ENCODE results near the gene JARID2. TPM values are rescaled to one million over a fixed set of nuclear protein-coding genes. Genes with fewer than 3 reads are reported as not detected.

JARID2 gene
- total RNA-seq, 1 donor from 2014 or later, result 48.7 TPM

DNA sequence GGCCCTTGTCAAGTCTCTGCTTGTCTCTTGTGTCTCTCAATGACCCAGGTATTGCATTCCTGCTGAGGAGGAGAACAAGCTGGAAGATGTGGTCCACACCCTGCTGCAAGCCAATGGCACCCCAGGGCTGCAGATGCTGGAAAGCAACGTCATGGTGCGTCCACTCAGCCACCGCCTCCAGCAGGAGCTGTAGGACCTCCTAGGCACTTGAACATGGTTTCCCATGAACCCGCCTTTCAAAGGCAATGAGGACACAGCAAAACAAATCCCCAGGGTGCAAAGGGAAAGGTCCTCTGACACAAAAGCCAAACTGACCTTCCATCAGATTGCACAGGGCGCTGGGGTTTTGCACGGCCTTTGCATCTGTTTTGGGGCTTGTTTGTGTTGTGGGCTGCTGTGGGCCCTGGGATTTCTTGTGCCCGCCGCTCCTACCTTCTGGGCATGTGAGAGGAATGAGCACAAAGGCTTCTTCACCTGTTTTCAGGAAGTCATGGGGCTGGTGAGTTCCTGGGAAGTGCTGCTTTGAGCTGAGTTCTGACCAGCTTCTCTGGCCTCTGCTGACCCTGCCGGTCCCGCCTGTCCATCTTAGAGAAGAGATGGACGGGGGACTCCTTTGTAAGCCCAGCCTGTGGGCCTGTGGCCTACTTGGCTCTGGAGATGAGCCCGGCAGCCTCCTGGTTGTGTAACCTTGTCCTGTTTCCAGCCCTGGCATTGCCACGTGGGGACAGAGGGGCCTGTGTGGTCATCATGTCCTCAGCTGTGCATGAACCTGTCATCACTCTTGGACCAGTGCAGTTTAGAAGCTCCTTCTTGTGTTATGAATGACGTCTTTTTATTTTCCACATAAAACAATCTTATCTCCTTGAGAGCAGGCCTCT, 265.6 kb downstream of the JARID2 start:
- intact Hi-C loops (cut with micrococcal nuclease), result no loop called here
- Mint-ChIP-seq H3K9me3 (no peaks in the 10 kb centered on the region), H3K27ac (peak overlapping the region; percentile 20), H3K27me3 (no peaks in the 10 kb centered on the region), H3K4me1 (peaks cover 5% of the 10 kb centered on the region), H3K36me3 (ENCODE audit: low read depth) (peaks cover 70% of the 10 kb centered on the region), H3K4me3 (no peak overlapping the region)
- no peak for DNase-seq

DNA sequence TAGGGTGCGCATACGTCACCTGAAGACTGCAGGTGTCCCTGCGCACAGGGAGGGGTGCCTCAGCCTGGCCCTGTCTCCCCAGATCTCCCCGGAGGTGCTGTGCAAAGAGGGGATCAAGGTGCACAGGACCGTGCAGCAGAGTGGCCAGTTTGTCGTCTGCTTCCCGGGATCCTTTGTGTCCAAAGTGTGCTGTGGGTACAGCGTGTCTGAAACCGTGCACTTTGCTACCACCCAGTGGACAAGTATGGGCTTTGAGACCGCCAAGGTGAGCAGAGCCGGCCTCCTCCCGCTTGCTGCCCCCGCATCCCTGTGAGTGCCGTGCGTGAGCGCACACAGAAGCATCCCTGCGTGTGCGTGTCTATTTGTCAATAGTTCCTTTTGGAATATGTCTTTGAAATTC, 266.3 kb downstream of the JARID2 start:
- H3K4me3 Mint-ChIP-seq, result no peak overlapping the region
- no peaks in the 10 kb centered on the region for H3K9me3 Mint-ChIP-seq
- H3K4me1 Mint-ChIP-seq, result peaks cover 5% of the 10 kb centered on the region
- intact Hi-C loops (cut with micrococcal nuclease), result no loop called here
- peak overlapping the region; percentile 20 for H3K27ac Mint-ChIP-seq
- peaks cover 71% of the 10 kb centered on the region for H3K36me3 Mint-ChIP-seq (ENCODE audit: low read depth)
- no peaks in the 10 kb centered on the region for H3K27me3 Mint-ChIP-seq
- no peak for DNase-seq

DNA sequence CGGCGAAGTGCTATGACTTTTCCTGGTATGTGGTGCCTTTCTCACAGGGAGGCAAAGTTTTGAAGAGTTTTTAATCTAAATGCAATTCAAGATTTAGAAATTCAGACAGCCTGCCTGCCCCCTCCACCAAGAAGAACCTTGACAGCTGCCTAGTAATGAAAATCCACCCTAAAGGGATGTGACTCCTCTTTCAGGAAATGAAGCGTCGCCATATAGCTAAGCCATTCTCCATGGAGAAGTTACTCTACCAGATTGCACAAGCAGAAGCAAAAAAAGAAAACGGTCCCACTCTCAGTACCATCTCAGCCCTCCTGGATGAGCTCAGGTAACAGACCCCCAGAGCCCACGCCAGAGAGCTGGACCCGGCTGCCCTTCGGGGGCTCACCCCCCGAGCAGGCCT, 266.9 kb downstream of the JARID2 start:
- Mint-ChIP-seq H3K4me1 (peaks cover 5% of the 10 kb centered on the region), H3K4me3 (no peak overlapping the region), H3K36me3 (ENCODE audit: low read depth) (peaks cover 68% of the 10 kb centered on the region), H3K27me3 (no peaks in the 10 kb centered on the region), H3K27ac (no peak overlapping the region), H3K9me3 (no peaks in the 10 kb centered on the region)
- no peak for DNase-seq
- intact Hi-C loops (cut with micrococcal nuclease), result no loop called here

DNA sequence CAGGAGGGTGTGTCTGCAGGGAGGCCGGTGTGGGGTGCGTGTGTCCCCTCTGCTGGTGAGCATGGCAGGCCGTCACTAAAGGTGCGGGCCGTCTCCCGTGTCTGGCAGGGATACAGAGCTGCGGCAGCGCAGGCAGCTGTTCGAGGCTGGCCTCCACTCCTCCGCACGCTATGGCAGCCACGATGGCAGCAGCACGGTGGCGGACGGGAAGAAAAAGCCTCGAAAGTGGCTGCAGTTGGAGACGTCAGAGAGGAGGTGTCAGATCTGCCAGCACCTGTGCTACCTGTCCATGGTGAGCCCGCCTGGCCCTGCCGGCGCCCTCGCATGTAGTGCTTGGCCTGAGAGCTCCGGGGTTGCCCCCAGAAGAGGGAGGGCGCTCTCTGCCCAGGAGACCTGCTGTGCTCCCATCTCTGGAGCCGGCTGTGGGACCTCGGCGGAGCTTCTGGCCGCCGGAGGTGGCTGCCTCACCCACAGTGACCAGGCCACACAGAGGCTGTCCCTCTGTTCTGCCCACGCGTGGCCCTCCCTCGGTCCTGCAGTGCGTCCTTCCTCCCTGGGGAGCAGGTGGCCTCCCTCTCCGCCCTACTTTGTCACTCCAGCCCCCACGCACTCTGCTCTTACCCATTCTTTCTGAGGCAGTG, 267.4 kb downstream of the JARID2 start:
- intact Hi-C loops (cut with micrococcal nuclease), result no loop called here
- no peaks in the 10 kb centered on the region for H3K27me3 Mint-ChIP-seq
- no peak overlapping the region for H3K27ac Mint-ChIP-seq

DNA sequence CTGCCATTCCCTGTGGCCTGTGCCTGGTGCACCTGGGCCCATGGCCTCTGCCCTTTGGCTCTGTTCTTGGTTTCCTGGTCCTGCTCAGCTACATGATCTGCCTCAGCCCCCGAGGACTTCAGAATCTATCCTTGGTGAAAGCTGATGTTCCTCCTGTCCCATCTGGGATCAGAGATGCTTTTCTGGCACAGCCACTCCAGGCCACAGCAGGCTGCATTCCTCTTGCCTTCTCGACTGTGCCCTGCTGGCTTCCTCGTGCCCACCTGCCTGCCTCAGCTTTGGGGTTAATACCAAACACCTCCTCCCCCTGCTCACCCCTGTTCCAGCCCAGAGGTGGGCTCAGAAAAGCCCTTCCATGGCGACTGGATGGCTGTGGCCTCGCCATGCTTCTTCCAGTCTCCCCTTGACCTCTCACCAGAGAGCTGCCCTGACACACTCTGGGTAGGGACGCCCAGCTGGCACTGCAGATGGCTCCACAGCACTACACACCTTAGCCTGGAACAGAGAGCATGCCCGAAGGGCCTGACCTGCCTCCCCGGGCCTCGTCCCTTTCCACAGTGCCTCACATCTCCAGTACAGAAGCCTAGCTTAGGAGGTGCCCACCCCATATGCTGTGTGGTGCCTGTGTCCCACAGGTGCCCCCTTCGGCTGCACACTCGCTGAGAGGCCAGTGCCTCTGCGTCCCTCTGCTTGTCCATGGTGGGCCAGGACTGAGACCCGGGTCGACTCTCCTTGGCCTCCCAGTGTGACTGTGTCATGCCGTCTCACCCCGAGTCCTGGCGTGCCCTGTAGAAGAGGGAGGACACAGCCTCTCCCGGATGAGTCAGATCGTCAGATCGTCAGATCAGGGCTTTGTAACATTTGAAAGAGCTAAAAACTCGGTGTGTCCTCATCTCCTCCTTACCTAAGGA, 268.2 kb downstream of the JARID2 start:
- intact Hi-C loops (cut with micrococcal nuclease), result no loop called here
- peak overlapping the region; percentile 65 for H3K27ac Mint-ChIP-seq
- peaks cover 70% of the 10 kb centered on the region for H3K36me3 Mint-ChIP-seq (ENCODE audit: low read depth)
- H3K9me3 Mint-ChIP-seq, result no peaks in the 10 kb centered on the region
- H3K4me3 Mint-ChIP-seq, result no peak overlapping the region
- H3K4me1 Mint-ChIP-seq, result peaks cover 5% of the 10 kb centered on the region
- no peaks in the 10 kb centered on the region for H3K27me3 Mint-ChIP-seq
- DNase-seq, result no peak

More for the DNA sequence above, 267.4 kb downstream of the JARID2 start:
- Mint-ChIP-seq H3K4me1 (peaks cover 5% of the 10 kb centered on the region), H3K36me3 (ENCODE audit: low read depth) (peaks cover 71% of the 10 kb centered on the region), H3K9me3 (no peaks in the 10 kb centered on the region), H3K4me3 (no peak overlapping the region)
- DNase-seq, result no peak

DNA sequence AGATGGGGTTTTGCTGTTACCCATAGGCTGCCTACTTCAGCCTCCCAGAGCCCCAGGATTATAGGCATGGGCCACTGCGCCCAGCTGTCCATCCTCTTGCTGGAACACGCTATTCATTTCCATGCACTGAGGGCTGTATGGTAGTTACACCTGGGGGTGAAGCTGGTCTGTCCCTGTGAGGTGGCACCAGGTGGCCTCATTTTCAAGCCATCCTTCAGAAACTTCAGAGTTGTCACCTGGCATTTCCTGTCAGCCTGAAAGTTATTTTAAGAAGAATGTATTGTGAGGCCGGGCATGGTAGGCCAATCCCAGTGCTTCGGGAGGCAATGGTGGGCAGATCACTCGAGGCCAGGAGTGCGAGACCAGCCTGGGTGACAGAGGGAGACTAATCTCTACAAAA, 269.4 kb downstream of the JARID2 start:
- intact Hi-C loops (cut with micrococcal nuclease), result no loop called here
- peaks cover 70% of the 10 kb centered on the region for H3K36me3 Mint-ChIP-seq (ENCODE audit: low read depth)
- no peaks in the 10 kb centered on the region for H3K9me3 Mint-ChIP-seq
- H3K27ac Mint-ChIP-seq, result no peak overlapping the region
- peaks cover 5% of the 10 kb centered on the region for H3K4me1 Mint-ChIP-seq
- H3K4me3 Mint-ChIP-seq, result no peak overlapping the region
- H3K27me3 Mint-ChIP-seq, result no peaks in the 10 kb centered on the region
- no peak for DNase-seq

DNA sequence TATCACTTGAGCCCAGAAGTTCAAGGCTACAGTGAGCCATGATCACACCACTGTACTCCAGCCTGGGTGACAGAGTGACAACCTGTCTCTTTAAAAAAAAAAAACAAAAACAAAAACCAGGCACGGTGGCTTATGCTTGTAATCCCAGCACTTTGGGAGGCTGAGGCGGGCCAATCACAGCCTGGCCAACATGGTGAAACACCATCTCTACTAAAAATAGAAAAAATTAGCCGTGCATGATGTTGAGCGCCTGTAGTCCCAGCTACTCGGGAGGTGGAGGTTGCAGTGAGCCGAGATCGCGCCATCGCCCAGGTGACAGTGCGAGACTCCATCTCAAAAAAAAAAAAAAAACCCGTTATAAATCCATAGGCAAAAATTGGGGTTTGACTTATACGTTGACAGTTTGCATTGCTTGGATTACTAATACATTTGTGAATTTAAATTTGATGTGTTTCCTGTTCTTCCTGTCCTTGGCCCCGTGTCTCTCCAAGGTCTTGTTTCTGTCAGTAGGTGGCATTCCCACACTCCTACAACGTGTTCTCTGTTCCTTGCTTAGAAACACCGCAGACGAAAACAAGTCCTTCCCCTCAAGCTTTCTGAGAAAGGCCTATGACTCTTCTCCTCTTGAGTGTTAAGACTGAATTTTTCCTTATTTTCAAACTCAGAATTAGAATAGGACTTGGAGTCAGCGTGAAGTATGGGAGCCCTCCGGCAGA, 269.9 kb downstream of the JARID2 start:
- Mint-ChIP-seq H3K27ac (no peak overlapping the region), H3K9me3 (no peaks in the 10 kb centered on the region), H3K4me1 (peaks cover 5% of the 10 kb centered on the region), H3K36me3 (ENCODE audit: low read depth) (peaks cover 69% of the 10 kb centered on the region), H3K4me3 (no peak overlapping the region), H3K27me3 (no peaks in the 10 kb centered on the region)
- intact Hi-C loops (cut with micrococcal nuclease), result no loop called here
- no peak for DNase-seq

DNA sequence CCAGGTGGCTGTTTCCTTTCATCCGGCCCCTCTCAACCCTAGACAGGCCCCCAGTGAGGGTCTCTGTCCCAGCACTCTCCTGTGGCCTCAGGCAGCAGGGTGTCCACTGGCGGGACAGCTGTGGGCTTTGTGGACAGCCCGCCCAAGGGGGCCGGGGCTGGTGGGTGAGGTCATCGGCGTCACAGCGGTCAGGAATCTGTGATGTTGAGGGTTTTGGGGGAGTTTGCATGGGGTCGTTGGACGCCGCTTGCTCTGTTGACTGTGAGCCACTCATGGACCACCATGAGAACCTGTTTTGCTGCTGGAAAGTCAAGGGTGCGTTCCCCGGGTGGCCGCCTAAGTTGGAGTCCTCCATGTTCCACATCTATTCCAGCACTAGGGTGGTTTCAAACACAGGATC, 270.5 kb downstream of the JARID2 start:
- DNase-seq, result no peak
- Mint-ChIP-seq H3K4me3 (no peak overlapping the region), H3K36me3 (ENCODE audit: low read depth) (peaks cover 72% of the 10 kb centered on the region), H3K27ac (no peak overlapping the region), H3K4me1 (peaks cover 5% of the 10 kb centered on the region), H3K27me3 (no peaks in the 10 kb centered on the region), H3K9me3 (no peaks in the 10 kb centered on the region)
- intact Hi-C loops (cut with micrococcal nuclease), result no loop called here

DNA sequence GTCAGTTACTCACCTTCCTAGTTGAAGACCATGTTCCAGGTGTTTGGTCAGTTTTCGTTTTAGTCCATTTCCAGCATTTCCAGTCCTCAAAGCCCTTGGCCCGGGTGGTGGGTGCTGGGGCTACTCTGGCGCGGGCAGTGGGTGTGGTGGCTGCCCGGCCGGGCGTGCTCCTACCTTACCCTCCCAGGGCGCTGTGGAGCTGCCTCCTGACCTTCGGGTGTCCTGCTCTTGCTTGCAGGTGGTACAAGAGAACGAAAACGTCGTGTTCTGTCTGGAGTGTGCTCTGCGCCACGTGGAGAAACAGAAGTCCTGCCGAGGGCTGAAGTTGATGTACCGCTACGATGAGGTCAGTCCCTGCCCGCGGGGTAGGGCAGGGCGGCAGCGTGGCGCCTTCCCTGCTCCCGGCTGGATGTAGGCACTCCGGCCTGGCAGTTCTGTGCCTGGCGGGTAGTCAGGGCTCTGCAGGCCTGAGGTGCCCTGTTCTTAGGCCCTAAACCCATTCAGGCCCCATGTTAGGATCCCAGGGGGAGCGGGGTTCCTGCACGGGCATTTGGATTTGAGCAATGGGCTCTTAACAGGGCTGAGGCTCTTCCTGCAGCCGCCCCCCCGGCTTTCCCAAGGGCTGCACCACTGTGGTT, 271.2 kb downstream of the JARID2 start:
- H3K4me1 Mint-ChIP-seq, result peaks cover 8% of the 10 kb centered on the region
- no peak overlapping the region for H3K27ac Mint-ChIP-seq
- no peak for DNase-seq
- no peaks in the 10 kb centered on the region for H3K27me3 Mint-ChIP-seq
- no peak overlapping the region for H3K4me3 Mint-ChIP-seq
- H3K36me3 Mint-ChIP-seq (ENCODE audit: low read depth), result peaks cover 74% of the 10 kb centered on the region
- intact Hi-C loops (cut with micrococcal nuclease), result no loop called here
- H3K9me3 Mint-ChIP-seq, result no peaks in the 10 kb centered on the region

DNA sequence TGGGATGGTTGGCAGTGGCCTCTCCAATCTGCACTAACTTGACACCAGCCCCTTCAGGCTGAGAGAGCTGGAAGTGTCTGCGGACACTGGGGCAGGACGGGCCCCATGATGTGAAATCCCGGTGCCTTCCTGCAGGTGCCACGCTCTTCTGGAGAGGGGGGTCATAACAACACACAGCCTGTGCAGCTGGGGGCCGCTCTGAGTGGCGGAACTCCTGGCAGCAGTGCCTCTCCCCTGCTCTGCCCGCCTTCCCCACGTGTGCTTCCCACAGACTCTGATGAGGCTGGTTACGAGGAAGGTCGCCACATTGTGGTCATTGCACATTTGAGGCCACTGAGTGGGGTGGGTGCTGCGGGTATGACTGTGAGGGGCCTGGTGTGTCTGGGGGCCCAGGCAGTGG, 271.7 kb downstream of the JARID2 start:
- DNase-seq, result no peak
- intact Hi-C loops (cut with micrococcal nuclease), result no loop called here
- Mint-ChIP-seq H3K4me1 (peaks cover 12% of the 10 kb centered on the region), H3K27ac (no peak overlapping the region), H3K9me3 (no peaks in the 10 kb centered on the region), H3K36me3 (ENCODE audit: low read depth) (peaks cover 74% of the 10 kb centered on the region), H3K27me3 (no peaks in the 10 kb centered on the region), H3K4me3 (no peak overlapping the region)

DNA sequence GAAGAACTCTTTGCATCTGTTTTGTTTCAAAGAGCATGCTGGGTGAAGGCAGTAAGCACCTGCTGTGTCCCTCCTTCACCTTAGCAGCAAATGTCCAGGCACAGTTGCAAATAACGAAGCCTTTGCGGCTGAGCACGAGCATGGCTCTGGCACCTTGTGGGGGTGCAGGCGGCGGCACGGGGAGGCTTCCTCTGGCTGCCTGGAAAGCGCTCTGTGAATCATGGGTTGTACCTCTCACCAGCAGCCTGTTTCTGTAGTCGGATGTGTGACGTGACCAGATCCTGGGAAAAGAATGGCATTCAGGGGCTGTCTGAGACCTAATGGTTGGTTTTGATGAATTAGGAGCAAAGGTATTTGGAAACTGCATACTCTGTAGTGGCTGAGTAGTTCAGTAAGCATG, 272.2 kb downstream of the JARID2 start:
- H3K36me3 Mint-ChIP-seq (ENCODE audit: low read depth), result peaks cover 75% of the 10 kb centered on the region
- no peak for DNase-seq
- no peak overlapping the region for H3K27ac Mint-ChIP-seq
- intact Hi-C loops (cut with micrococcal nuclease), result no loop called here
- H3K27me3 Mint-ChIP-seq, result no peaks in the 10 kb centered on the region
- no peaks in the 10 kb centered on the region for H3K9me3 Mint-ChIP-seq
- H3K4me3 Mint-ChIP-seq, result no peak overlapping the region
- H3K4me1 Mint-ChIP-seq, result peaks cover 16% of the 10 kb centered on the region

DNA sequence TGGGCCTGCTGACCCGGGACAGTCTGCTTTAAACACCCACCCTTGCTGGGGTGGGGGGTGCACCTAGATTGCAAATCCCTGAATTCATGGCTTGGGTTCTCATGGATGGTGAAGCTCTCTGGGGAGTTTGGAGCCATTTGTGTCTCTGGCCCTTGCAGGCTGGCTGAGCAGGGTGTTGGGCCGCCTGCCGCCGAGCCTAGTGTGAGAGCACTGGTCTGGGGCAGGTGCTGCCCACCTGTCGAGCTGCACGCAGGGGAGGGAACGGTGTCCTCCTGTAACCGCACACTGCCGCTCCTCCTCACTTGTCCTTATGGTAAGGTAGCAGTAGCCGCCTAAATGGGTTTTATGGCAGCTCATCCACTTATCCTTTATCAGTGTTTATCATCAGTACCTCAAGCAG, 273.0 kb downstream of the JARID2 start:
- Mint-ChIP-seq H3K9me3 (no peaks in the 10 kb centered on the region), H3K4me1 (peaks cover 16% of the 10 kb centered on the region), H3K4me3 (no peak overlapping the region), H3K27ac (peak overlapping the region; percentile 7), H3K27me3 (no peaks in the 10 kb centered on the region), H3K36me3 (ENCODE audit: low read depth) (peaks cover 77% of the 10 kb centered on the region)
- DNase-seq, result no peak
- intact Hi-C loops (cut with micrococcal nuclease), result no loop called here

DNA sequence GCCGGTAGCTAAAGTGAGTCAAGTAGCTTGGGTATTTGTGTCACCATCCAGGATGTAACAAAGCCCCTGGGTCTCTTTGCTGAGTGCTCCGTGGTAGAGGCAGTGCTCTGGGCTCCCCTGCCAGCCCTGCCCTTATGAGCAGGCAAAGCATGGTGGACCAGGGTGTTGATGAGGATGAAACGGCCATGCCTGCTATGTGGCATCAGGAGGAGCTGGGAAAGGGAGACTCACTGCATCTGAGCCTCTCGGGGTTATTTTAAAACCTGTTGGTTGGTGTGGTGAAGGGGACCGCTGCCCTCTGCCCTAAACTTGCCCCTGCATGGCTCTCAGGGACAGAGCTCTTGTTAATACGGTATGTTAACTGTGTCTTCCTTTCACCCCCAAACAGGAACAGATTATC, 273.8 kb downstream of the JARID2 start:
- no peak for DNase-seq
- Mint-ChIP-seq H3K4me3 (no peak overlapping the region), H3K36me3 (ENCODE audit: low read depth) (peaks cover 75% of the 10 kb centered on the region), H3K27ac (no peak overlapping the region), H3K4me1 (peaks cover 16% of the 10 kb centered on the region), H3K27me3 (no peaks in the 10 kb centered on the region), H3K9me3 (no peaks in the 10 kb centered on the region)
- intact Hi-C loops (cut with micrococcal nuclease), result loop anchor here (5.0 kb wide), 1 partner anchor 103 kb away; no protein-coding TSS in a partner anchor

All from activated CD4-positive, alpha-beta T cell treated with anti-CD3 and anti-CD28 coated beads, Interleukin-2, amount 10 ng/mL, durations not matched to agents 24 days and 14 days (primary cell).